Upper lobe of left lung (tissue), 4 donors: ENCODE results near the gene NR2C2.

Experiments
- CTCF ChIP-seq, 6 experiments: fragments of 450-650 bp in 4 of 6; fragments of 200-600 bp in 2 of 6; sonication (generic) in 2 of 6; IDR thresholded peaks; one replicate each; pipeline ENCODE4 v1.5.1; 2016 to 2019; ENCODE audit warnings: antibody characterized with exemption in 6 of 6
- EP300 ChIP-seq, 4 donors: sonication (generic); formaldehyde crosslinking; IDR thresholded peaks; one replicate each; pipeline ENCODE4 v1.5.1; 2017; ENCODE audit warnings: antibody characterized with exemption in 4 of 4, control low read depth in 2 of 4
- POLR2A ChIP-seq, 4 donors: fragments of 450-650 bp; IDR thresholded peaks; one replicate each; pipeline ENCODE4 v1.5.1; 2016 to 2017; ENCODE audit warnings: antibody characterized with exemption in 4 of 4, mild to moderate bottlenecking in 2 of 4

- TF ChIP-seq CTCF (IDR thresholded peaks at IDR 0.05) (no peak), EP300 (IDR thresholded peaks at IDR 0.05) (no peak), POLR2A (IDR thresholded peaks at IDR 0.05) (no peak)
Measured at GRCh38 chr3:15033103-15033502, 85.7 kb downstream of the NR2C2 start.
